8988T (cell line): ENCODE measurements around the gene ANKRD9.

Experiments used
- DNase-seq: peaks from one replicate; pipeline ENCODE4 v3.0.0; 2011

ANKRD9 gene

GRCh38 chr14:102471921-102472790 is 37.4 kb downstream of the ANKRD9 start:
- no peak for DNase-seq

DNA sequence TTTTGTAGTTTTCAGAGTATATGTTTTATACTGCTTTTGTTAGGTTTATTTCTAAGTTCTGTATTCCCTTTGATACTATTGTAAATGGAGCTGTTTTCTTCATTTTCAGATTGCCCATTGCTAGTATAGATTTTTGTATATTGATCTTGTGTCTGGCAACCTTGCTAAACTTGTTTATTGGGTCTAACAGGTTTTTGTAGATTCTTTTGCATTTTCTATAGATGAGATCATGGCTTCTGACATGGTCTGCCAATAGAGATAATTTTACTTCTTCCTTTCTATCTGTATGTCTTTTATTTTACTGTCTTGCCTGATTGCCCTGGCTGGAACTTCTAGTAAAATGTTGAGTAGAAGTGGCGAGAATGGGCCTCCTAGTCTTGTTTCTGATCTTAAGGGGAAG is 40.3 kb downstream of the ANKRD9 start:
- DNase-seq = no peak

DNA sequence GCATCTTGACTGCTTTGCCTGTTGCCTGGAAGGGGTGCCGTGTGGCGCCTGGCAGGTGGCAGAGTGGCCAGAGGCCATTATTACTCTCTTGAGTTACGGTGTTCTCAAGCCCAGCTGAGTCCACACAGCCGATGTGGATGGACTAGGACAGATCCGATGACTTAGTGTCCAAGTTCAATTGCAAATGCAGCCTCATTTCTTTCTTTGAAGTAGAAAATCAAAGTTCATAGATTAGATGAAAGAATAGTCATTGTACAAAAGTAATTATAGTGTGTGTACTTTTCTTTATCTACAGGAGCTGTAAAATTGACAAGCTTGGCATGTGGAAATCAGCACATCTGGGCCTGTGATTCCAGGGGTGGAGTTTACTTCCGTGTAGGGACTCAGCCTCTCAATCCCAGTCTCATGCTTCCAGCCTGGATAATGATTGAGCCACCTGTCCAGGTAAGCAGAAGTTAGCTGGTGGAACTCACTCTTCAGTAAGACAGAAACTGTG is 44.7 kb downstream of the ANKRD9 start:
- no peak for DNase-seq

GRCh38 chr14:102464006-102464405 is 45.6 kb downstream of the ANKRD9 start:
- no peak for DNase-seq

- DNase-seq = no peak
Observed at GRCh38 chr14:102462391-102462790, 47.2 kb downstream of the ANKRD9 start.

DNA sequence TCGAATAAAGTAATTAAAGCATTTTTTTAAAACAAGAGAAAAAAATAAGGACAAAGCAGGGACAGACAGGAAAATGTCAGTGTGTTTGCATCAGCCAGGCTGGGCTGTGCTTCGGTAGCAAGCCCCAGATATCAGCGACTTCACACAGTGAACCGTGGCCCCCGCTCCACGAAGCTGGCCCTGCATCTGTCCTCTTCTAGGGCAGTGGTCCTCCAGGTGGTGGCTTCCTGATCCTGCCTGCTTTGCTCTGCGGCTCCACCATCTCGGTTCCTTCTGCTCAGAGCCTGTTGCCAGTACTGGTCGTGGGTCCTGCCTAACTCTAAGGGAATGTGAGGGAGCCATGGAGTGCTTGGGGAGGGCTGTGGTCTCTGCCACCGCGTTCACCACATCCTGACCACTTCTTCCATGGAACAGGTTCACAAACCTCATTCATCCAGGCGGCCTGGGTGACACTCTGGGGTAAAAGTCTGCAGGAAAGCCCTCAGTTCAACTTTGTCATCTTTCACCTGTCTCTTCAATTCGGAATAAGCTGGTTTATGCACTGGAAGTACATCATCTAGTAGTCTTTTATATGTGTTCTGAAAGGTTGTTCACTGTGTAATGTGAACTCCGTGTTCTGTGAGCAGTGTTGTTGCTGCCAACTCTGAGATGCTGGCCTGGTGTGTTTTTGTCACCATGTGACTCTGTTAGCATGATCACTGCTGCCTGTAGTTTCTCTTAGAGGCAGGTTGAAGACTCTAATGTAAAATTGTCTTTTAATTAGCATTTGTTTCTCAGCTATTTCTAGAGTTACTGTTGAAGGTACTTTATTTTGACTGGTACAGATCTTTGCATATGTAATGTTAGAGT is 47.9 kb downstream of the ANKRD9 start:
- DNase-seq = no peak

GRCh38 chr14:102457509-102457908 is 52.1 kb downstream of the ANKRD9 start:
- no peak for DNase-seq

- no peak for DNase-seq
Observed at GRCh38 chr14:102454711-102455110, 54.9 kb downstream of the ANKRD9 start.

DNA sequence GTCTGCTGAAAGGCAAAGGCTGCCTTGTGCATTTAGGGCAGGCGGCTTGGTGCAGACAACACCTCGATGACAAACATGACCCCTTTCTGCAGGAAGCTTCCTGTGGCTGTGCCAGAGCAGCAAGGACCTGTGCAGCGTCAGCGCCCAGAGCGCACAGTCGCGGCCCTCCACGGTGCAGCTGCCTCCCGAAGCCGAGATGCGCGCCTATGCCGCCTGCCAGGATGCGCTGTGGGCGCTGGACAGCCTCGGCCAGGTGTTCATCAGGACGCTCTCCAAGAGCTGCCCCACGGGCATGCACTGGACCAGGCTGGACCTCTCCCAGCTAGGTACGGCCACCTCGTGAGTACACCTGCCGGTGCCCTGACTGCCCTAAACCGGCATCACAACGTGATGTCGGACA is 57.3 kb downstream of the ANKRD9 start:
- no peak for DNase-seq
